ENCODE measurements around the gene GLIS1. TPM values are rescaled to one million over a fixed set of nuclear protein-coding genes. Genes with fewer than 3 reads are reported as not detected.

Gene GLIS1
- total and polyA plus RNA-seq, 12 donors, result 0.06 to 0.10 (median 0.09) TPM; not detected in 7

- Histone ChIP-seq H3K36me3 (no peaks in the 10 kb centered on the region), H3K27ac (no peak overlapping the region), H3K4me3 (no peak overlapping the region), H3K9me3 (no peaks in the 10 kb centered on the region), H3K4me1 (peaks cover 0 to 6% (median 0%) of the 10 kb centered on the region in 9 donors), H3K27me3 (peaks cover 0 to 72% (median 35%) of the 10 kb centered on the region in 7 donors)
- ATAC-seq (no peak), DNase-seq (no peak)
- WGBS, 2 donors, result 83% methylated on average over 14 of the region's 14 CpGs
- intact Hi-C loops (cut with DNase I), result loop anchor here in 4 of 10 donors (10.0 kb wide), 3 partner anchors 112 to 272 kb away; no protein-coding TSS in a partner anchor
- no peak for TF ChIP-seq CTCF (IDR thresholded peaks at IDR 0.05)
These were observed 256.4 kb downstream of the GLIS1 start for GRCh38 chr1:53482441-53483153.

DNA sequence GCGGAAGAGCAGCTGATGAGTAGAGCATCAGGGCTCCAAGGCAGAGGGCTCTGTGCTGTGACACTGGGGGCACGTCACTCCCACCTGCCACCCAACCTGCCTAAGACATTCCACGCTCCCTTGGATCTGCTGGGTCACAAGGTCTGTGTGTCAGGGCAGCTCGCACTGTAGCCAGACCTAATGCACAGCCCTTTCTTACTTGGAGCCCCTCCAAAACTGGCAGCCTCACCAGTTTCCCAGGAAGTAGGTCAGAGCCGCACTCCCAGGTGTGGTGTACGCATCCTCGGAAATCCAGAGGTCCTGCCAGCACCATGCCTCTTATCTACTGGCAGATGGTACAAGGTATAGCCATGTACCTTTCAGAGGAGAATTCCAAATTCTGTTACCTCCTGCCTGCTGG is 257.5 kb downstream of the GLIS1 start:
- H3K36me3 ChIP-seq, result no peaks in the 10 kb centered on the region
- H3K27ac ChIP-seq, result no peak overlapping the region
- H3K27me3 ChIP-seq, result peaks cover 0 to 69% (median 24%) of the 10 kb centered on the region in 7 donors
- 85 to 89% methylated on average over 7 of the region's 7 CpGs for WGBS, 2 donors
- ATAC-seq (no peak), DNase-seq (no peak)
- intact Hi-C loops (cut with DNase I), result loop anchor here in 4 of 10 donors (10.0 kb wide), 3 partner anchors 113 to 273 kb away; no protein-coding TSS in a partner anchor
- no peak for TF ChIP-seq CTCF (IDR thresholded peaks at IDR 0.05)
- H3K4me1 ChIP-seq, result peaks cover 0 to 6% (median 0%) of the 10 kb centered on the region in 9 donors
- H3K9me3 ChIP-seq, result no peaks in the 10 kb centered on the region
- no peak overlapping the region for H3K4me3 ChIP-seq

DNA sequence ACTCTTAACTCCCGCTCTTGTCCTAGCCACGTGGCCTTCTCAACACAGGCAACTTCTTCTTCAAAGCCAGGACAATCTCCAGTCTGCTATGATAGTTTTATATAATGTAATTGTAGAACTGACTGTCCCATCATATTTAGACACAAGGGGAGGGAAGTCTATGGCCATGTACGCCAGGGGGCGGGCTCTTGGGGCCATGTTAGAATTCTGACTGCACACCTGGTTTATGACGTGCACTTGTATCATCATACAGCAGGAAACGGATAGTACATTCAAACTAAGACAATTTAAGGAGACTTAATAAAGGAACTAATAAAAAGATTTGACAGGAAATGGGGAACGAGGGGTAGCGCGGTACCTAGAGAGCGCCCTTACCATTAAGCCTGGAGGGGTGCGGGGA is 258.3 kb downstream of the GLIS1 start:
- intact Hi-C loops (cut with DNase I), result loop anchor here in 4 of 10 donors (10.0 kb wide), 3 partner anchors 114 to 274 kb away; no protein-coding TSS in a partner anchor

GRCh38 chr1:53478502-53478818 is 260.5 kb downstream of the GLIS1 start:
- Histone ChIP-seq H3K4me1 (no peaks in the 10 kb centered on the region), H3K36me3 (no peaks in the 10 kb centered on the region), H3K27me3 (peaks cover 0 to 39% (median 4%) of the 10 kb centered on the region in 7 donors), H3K27ac (no peak overlapping the region), H3K9me3 (no peaks in the 10 kb centered on the region), H3K4me3 (no peak overlapping the region)
- intact Hi-C loops (cut with DNase I), result loop anchor here in 1 of 10 donors (5.0 kb wide), 1 partner anchor 1334 kb away; no protein-coding TSS in a partner anchor
- ATAC-seq (no peak), DNase-seq (no peak)
- no peak for TF ChIP-seq CTCF (IDR thresholded peaks at IDR 0.05)
- WGBS, 2 donors, result 92 to 93% methylated on average over 2 of the region's 2 CpGs

More for the DNA sequence above, 258.3 kb downstream of the GLIS1 start:
- H3K36me3 ChIP-seq, result no peaks in the 10 kb centered on the region
- no peak for TF ChIP-seq CTCF (IDR thresholded peaks at IDR 0.05)
- H3K27me3 ChIP-seq, result peaks cover 0 to 61% (median 17%) of the 10 kb centered on the region in 7 donors
- H3K4me3 ChIP-seq, result no peak overlapping the region
- no peaks in the 10 kb centered on the region for H3K9me3 ChIP-seq
- ATAC-seq (no peak), DNase-seq (no peak)
- H3K4me1 ChIP-seq, result peaks cover 0 to 5% (median 0%) of the 10 kb centered on the region in 9 donors
- WGBS, 2 donors, result 87 to 88% methylated on average over 11 of the region's 11 CpGs
- H3K27ac ChIP-seq, result no peak overlapping the region
